Measurements from ENCODE around the gene BIRC5.

- TF ChIP-seq, protein P1, sequence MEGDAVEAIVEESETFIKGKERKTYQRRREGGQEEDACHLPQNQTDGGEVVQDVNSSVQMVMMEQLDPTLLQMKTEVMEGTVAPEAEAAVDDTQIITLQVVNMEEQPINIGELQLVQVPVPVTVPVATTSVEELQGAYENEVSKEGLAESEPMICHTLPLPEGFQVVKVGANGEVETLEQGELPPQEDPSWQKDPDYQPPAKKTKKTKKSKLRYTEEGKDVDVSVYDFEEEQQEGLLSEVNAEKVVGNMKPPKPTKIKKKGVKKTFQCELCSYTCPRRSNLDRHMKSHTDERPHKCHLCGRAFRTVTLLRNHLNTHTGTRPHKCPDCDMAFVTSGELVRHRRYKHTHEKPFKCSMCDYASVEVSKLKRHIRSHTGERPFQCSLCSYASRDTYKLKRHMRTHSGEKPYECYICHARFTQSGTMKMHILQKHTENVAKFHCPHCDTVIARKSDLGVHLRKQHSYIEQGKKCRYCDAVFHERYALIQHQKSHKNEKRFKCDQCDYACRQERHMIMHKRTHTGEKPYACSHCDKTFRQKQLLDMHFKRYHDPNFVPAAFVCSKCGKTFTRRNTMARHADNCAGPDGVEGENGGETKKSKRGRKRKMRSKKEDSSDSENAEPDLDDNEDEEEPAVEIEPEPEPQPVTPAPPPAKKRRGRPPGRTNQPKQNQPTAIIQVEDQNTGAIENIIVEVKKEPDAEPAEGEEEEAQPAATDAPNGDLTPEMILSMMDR (IDR thresholded peaks at IDR 0.05 in 4 of 5, conservative IDR thresholded peaks at IDR 0.05 in 1 of 5): no peak
- no peak for TF ChIP-seq POLR2A (IDR thresholded peaks at IDR 0.05)
These were observed 45.1 kb downstream of the BIRC5 start for GRCh38 chr17:78259192-78259554.

All from gastrocnemius medialis (tissue), 4 donors.